HCT116 (cell line): ENCODE measurements around the gene KCNK1. TPM values are rescaled to one million over a fixed set of nuclear protein-coding genes. Genes with fewer than 3 reads are reported as not detected.

ENCODE experiments used
- ATAC-seq: fragments of 200-7000 bp; cut with Tn5 transposase; 2 replicates; pipeline ENCODE4 v1.9.1; 2020; ENCODE audit warnings: mild to moderate bottlenecking, moderate library complexity
- BruUV-seq: library from RNA; stranded (reverse); fragments of 400-500 nt; replicated peaks from 2 replicates; lab custom pipeline; 2021; lab: Mats Ljungman, UMichigan
- CTCF ChIA-PET: fragments of 300-600 bp; sonication (Branson Sonifier 250); formaldehyde crosslinking; loops from one replicate; lab custom pipeline; 2021; ENCODE audit warnings: antibody characterized with exemption; lab: Charles Lee
- POLR2A ChIA-PET: fragments of 300-600, 350-600 bp; sonication (Branson Sonifier 250); formaldehyde crosslinking; loops from one replicate; lab custom pipeline; 2021; ENCODE audit warnings: antibody characterized with exemption; lab: Charles Lee
- RAD21 ChIA-PET, 2 experiments: fragments of 300-600 bp; sonication (Branson Sonifier 250); formaldehyde crosslinking; loops; one replicate each; lab custom pipeline; 2023; ENCODE audit warnings: low total read pairs in 2 of 2; ENCODE audit not compliant: uncharacterized antibody in 2 of 2, unreplicated experiment in 2 of 2, low non-redundant PET in 1 of 2; lab: Charles Lee
- DNase-seq: peaks from one replicate; pipeline ENCODE4 v3.0.0-alpha.2; 2010; ENCODE audit warnings: low read depth, low spot score
- H2AFZ ChIP-seq: fragments of 200-600 bp; shearing (Covaris generic), sonication (generic); 2 replicates; pipeline ENCODE4 v1.6.1; 2017; ENCODE audit warnings: low read depth, mixed run types, mixed read lengths, antibody characterized with exemption, low read length; ENCODE audit not compliant: poor library complexity, severe bottlenecking
- H3K27ac ChIP-seq: 2 replicates; pipeline ENCODE4 v1.5.1; 2012; ENCODE audit warnings: low read depth, low read length
- H3K27me3 ChIP-seq: fragments of 200-600 bp; sonication (generic); 2 replicates; pipeline ENCODE4 v1.6.1; 2016; ENCODE audit warnings: mixed run types, low read length, mixed read lengths; ENCODE audit not compliant: insufficient read depth
- H3K36me3 ChIP-seq, 2 experiments: fragments of 200-500 bp in 1 of 2; fragments of 200-600 bp in 1 of 2; sonication (Bioruptor generic) in 1 of 2; sonication (generic) in 1 of 2; 2 replicates each; pipeline versions ENCODE4 v1.5.1 to v1.6.1; 2014 to 2016; ENCODE audit warnings: low read length in 2 of 2, inconsistent platforms in 1 of 2, mixed read lengths in 1 of 2, mixed run types in 1 of 2; ENCODE audit not compliant: insufficient read depth in 2 of 2, control insufficient read depth in 1 of 2
- H3K4me1 ChIP-seq, 2 experiments: fragments of 200-600 bp in 1 of 2; sonication (generic) in 1 of 2; 2 replicates each; pipeline versions ENCODE4 v1.5.1 to v1.6.1; 2012 to 2017; ENCODE audit warnings: low read length in 2 of 2, inconsistent platforms in 1 of 2, mild to moderate bottlenecking in 1 of 2, mixed read lengths in 1 of 2, mixed run types in 1 of 2, moderate library complexity in 1 of 2; ENCODE audit not compliant: insufficient read depth in 2 of 2, control insufficient read depth in 1 of 2
- H3K4me2 ChIP-seq: fragments of 200-600 bp; sonication (generic); 2 replicates; pipeline ENCODE4 v1.6.1; 2017; ENCODE audit warnings: mixed run types, low read length, mixed read lengths
- H3K4me3 ChIP-seq, 2 experiments: fragments of 200-600 bp in 1 of 2; sonication (generic) in 1 of 2; replicated peaks in 1 of 2; 2 replicates each; pipeline ENCODE4 v1.5.1; 2011 to 2016; ENCODE audit warnings: low read length in 2 of 2, control low read depth in 1 of 2, low read depth in 1 of 2, mild to moderate bottlenecking in 1 of 2, mixed read lengths in 1 of 2, mixed run types in 1 of 2
- H3K79me2 ChIP-seq: fragments of 200-600 bp; sonication (generic); 2 replicates; pipeline ENCODE4 v1.6.1; 2017; ENCODE audit warnings: mild to moderate bottlenecking, mixed run types, low read length, moderate library complexity, mixed read lengths; ENCODE audit not compliant: insufficient read depth
- H3K9ac ChIP-seq: fragments of 200-600 bp; sonication (generic); 2 replicates; pipeline ENCODE4 v1.6.1; 2016; ENCODE audit warnings: low read length, mixed read lengths
- H3K9me2 ChIP-seq: fragments of 200-600 bp; sonication (generic), shearing (Covaris generic); 2 replicates; pipeline ENCODE4 v1.6.1; 2017; ENCODE audit warnings: mixed run types, mild to moderate bottlenecking, moderate library complexity; ENCODE audit not compliant: insufficient read depth
- H3K9me3 ChIP-seq, 2 experiments: fragments of 200-500 bp in 1 of 2; fragments of 200-600 bp in 1 of 2; sonication (Bioruptor generic) in 1 of 2; sonication (generic) in 1 of 2; 2 replicates each; pipeline ENCODE4 v1.6.1; 2014 to 2017; ENCODE audit warnings: low read length in 2 of 2, mixed read lengths in 2 of 2, inconsistent platforms in 1 of 2, low read depth in 1 of 2, mild to moderate bottlenecking in 1 of 2, mixed run types in 1 of 2, moderate library complexity in 1 of 2; ENCODE audit not compliant: control insufficient read depth in 1 of 2, insufficient read depth in 1 of 2
- H4K20me1 ChIP-seq: fragments of 200-600 bp; sonication (generic), shearing (Covaris generic); 2 replicates; pipeline ENCODE4 v1.6.1; 2017; ENCODE audit warnings: mixed run types, mild to moderate bottlenecking, moderate library complexity; ENCODE audit not compliant: insufficient read depth
- ATF3 ChIP-seq: IDR thresholded peaks from 2 replicates; pipeline ENCODE4 v1.6.1; 2012
- CEBPB ChIP-seq: IDR thresholded peaks from 2 replicates; pipeline ENCODE4 v1.6.1; 2012; ENCODE audit warnings: low read depth
- EGR1 ChIP-seq: IDR thresholded peaks from 2 replicates; pipeline ENCODE4 v1.6.1; 2012; ENCODE audit warnings: low read depth
- EZH2 ChIP-seq: fragments of 200-600 bp; sonication (generic); IDR thresholded peaks from 2 replicates; pipeline ENCODE4 v1.6.1; 2017; ENCODE audit warnings: antibody characterized with exemption, mixed run types
- FOSL1 ChIP-seq: IDR thresholded peaks from 2 replicates; pipeline ENCODE4 v1.6.1; 2012; ENCODE audit warnings: low read depth
- MAX ChIP-seq: IDR thresholded peaks from 2 replicates; pipeline ENCODE4 v1.6.1; 2012
- POLR2AphosphoS5 ChIP-seq: IDR thresholded peaks from 2 replicates; pipeline ENCODE4 v1.6.1; 2011; ENCODE audit warnings: mild to moderate bottlenecking, low read depth, low read length, moderate library complexity
- SIN3A ChIP-seq: IDR thresholded peaks from 2 replicates; pipeline ENCODE4 v1.6.1; 2012; ENCODE audit warnings: low read depth
- SP1 ChIP-seq: IDR thresholded peaks from 2 replicates; pipeline ENCODE4 v1.6.1; 2012; ENCODE audit warnings: low read depth
- ZBTB33 ChIP-seq: IDR thresholded peaks from 2 replicates; pipeline ENCODE4 v1.6.1; 2011; ENCODE audit warnings: mild to moderate bottlenecking, low read length, moderate library complexity; ENCODE audit not compliant: insufficient replicate concordance; ENCODE audit errors: extremely low read depth
- ZNF274 ChIP-seq: fragments of 200-500 bp; sonication (Bioruptor generic); IDR thresholded peaks from 2 replicates; pipeline ENCODE4 v1.6.1; 2014; ENCODE audit warnings: mild to moderate bottlenecking, low read depth, low read length, inconsistent platforms
- intact Hi-C: fragments of 100-400 bp; cut with micrococcal nuclease; formaldehyde crosslinking; loops from 2 replicates; pipeline ENCODE4 v1.10.0; 2022
- total RNA-seq: library from RNA; stranded (reverse); gene quantifications from one replicate; pipeline ENCODE4 v1.2.1, GENCODE V29; 2021; ENCODE audit not compliant: unreplicated experiment
- TF ChIP-seq, protein P1 (sequence below), 3 experiments: fragments of 200-600 bp in 1 of 3; sonication (generic) in 1 of 3; IDR thresholded peaks in 2 of 3; conservative IDR thresholded peaks in 1 of 3; 2 replicates each; pipeline ENCODE4 v1.5.1; 2012 to 2017; ENCODE audit warnings: low read depth in 2 of 3, low read length in 2 of 3, antibody characterized with exemption in 1 of 3, borderline replicate concordance in 1 of 3, control low read depth in 1 of 3, mild to moderate bottlenecking in 1 of 3, mixed read lengths in 1 of 3, mixed run types in 1 of 3, moderate library complexity in 1 of 3; ENCODE audit not compliant: insufficient read depth in 1 of 3

The KCNK1 gene
- total RNA-seq, 1 experiment from 2014 or later: 28.4 TPM

- Histone ChIP-seq H3K27ac (no peak overlapping the region), H4K20me1 (no peaks in the 10 kb centered on the region), H3K4me2 (no peak overlapping the region), H3K4me1 (peaks cover 2 to 18% of the 10 kb centered on the region in 2 experiments; a peak in 2 of 4 replicates), H3K9me3 (no peaks in the 10 kb centered on the region), H3K9ac (no peak overlapping the region), H3K79me2 (peaks cover 4% of the 10 kb centered on the region; the same call in 1 of the 2 replicates), H3K36me3 (0 out of 4 replicates have a peak, but pooled peaks cover 0 to 5% of the 10 kb centered on the region in 2 experiments), H3K27me3 (no peaks in the 10 kb centered on the region), H3K4me3 (no peak overlapping the region), H3K9me2 (no peaks in the 10 kb centered on the region), H2AFZ (no peak overlapping the region)
- intact Hi-C loops: no loop called here
- CTCF ChIA-PET: no interaction called here
- BruUV-seq: no TSS peak
- RAD21 ChIA-PET: no interaction called here
- no peak for DNase-seq
- ATAC-seq: no peak
- TF ChIP-seq ATF3 (no peak), ZBTB33 (no peak), EGR1 (no peak), ZNF274 (no peak), EZH2 (no peak), MAX (no peak), SIN3A (no peak)
- POLR2A ChIA-PET: no interaction called here
Measured at GRCh38 chr1:233673947-233674431, 60.1 kb downstream of the KCNK1 start.

GRCh38 chr1:233675446-233675845 is 61.5 kb downstream of the KCNK1 start:
- Histone ChIP-seq H2AFZ (no peak overlapping the region), H4K20me1 (no peaks in the 10 kb centered on the region), H3K27ac (no peak overlapping the region), H3K9me2 (no peaks in the 10 kb centered on the region), H3K27me3 (no peaks in the 10 kb centered on the region), H3K79me2 (no peaks in the 10 kb centered on the region), H3K9ac (no peak overlapping the region), H3K4me1 (peaks cover 0 to 12% of the 10 kb centered on the region in 2 experiments; a peak in 1 of 4 replicates), H3K4me3 (no peak overlapping the region), H3K9me3 (no peaks in the 10 kb centered on the region), H3K36me3 (0 out of 4 replicates have a peak, but pooled peaks cover 0 to 5% of the 10 kb centered on the region in 2 experiments), H3K4me2 (no peak overlapping the region)
- ChIA-PET POLR2A (no interaction called here), RAD21 (no interaction called here), CTCF (no interaction called here)
- no peak for ATAC-seq
- intact Hi-C loops: no loop called here
- BruUV-seq: no TSS peak
- DNase-seq: no peak
- no peak for TF ChIP-seq ZBTB33
- TF ChIP-seq EGR1: no peak
- no peak for TF ChIP-seq CEBPB
- no peak for TF ChIP-seq FOSL1
- TF ChIP-seq, protein P1, sequence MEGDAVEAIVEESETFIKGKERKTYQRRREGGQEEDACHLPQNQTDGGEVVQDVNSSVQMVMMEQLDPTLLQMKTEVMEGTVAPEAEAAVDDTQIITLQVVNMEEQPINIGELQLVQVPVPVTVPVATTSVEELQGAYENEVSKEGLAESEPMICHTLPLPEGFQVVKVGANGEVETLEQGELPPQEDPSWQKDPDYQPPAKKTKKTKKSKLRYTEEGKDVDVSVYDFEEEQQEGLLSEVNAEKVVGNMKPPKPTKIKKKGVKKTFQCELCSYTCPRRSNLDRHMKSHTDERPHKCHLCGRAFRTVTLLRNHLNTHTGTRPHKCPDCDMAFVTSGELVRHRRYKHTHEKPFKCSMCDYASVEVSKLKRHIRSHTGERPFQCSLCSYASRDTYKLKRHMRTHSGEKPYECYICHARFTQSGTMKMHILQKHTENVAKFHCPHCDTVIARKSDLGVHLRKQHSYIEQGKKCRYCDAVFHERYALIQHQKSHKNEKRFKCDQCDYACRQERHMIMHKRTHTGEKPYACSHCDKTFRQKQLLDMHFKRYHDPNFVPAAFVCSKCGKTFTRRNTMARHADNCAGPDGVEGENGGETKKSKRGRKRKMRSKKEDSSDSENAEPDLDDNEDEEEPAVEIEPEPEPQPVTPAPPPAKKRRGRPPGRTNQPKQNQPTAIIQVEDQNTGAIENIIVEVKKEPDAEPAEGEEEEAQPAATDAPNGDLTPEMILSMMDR (IDR thresholded peaks at IDR 0.05 in 2 of 3, conservative IDR thresholded peaks at IDR 0.05 in 1 of 3; ENCODE audit: borderline replicate concordance in 1 of 3, insufficient read depth in 1 of 3, low read depth in 2 of 3, low read length in 2 of 3): no peak
- TF ChIP-seq ATF3: no peak
- TF ChIP-seq POLR2AphosphoS5: no peak
- TF ChIP-seq ZNF274: no peak
- TF ChIP-seq SP1: no peak
- TF ChIP-seq SIN3A: no peak
- TF ChIP-seq EZH2: no peak
